Right lobe of liver (tissue), 4 donors: Measurements from ENCODE around the gene GSTM2.
"Not testable (repeated sequence)": the region's sequence is repeated elsewhere in the genome, so short reads cannot be mapped to it uniquely, and the experiment has no call there.

Experiments used
- CTCF ChIP-seq, 4 donors: fragments of 200-600 bp in 3 of 4; fragments of 450-650 bp in 1 of 4; IDR thresholded peaks; one replicate each; pipeline versions ENCODE4 v1.5.1 to v1.8.0; 2016 to 2022; ENCODE audit warnings: antibody characterized with exemption in 4 of 4, mild to moderate bottlenecking in 2 of 4
- POLR2A ChIP-seq: fragments of 450-650 bp; IDR thresholded peaks from one replicate; pipeline ENCODE4 v1.6.1; 2017; ENCODE audit warnings: antibody characterized with exemption, mild to moderate bottlenecking
- donor health status: DM: no; HTN: no; CAD: no.
- donor health status: DM: no; HTN: no; CAD: no.
- donor health status: DM: no; HTN: yes; CAD: no.

- not testable (repeated sequence) for TF ChIP-seq CTCF (IDR thresholded peaks at IDR 0.05); POLR2A
Measured at GRCh38 chr1:109684777-109685176, 16.9 kb downstream of the GSTM2 start.
